ENCODE data around the gene CELSR1. TPM values are rescaled to one million over a fixed set of nuclear protein-coding genes. Genes with fewer than 3 reads are reported as not detected.

CELSR1 gene
- total and polyA plus RNA-seq, 2 donors (not counting 1 experiment from before 2014, with no cell fraction given) = 30.2 to 34.8 TPM

DNA sequence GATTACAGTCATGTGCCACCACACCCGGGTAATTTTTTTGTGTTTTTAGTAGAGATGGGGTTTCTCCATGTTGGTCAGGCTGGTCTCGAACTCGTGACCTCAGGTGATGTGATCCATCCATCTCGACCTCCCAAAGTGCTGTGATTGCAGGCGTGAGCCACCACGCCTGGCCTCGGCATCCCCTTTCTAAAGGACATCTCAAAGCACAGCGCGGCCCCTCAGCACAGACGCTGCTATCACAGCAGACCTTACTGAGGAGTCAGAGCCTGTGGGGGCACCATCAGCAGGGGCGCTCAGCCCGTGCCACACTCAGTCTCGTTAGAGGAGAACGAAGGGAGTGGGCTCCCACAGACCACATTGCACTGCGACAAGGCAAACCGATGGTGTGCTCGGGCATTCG is 19.4 kb downstream of the CELSR1 start:
- no peak for DNase-seq
- Mint-ChIP-seq H3K27me3 (no peaks in the 10 kb centered on the region), H3K9me3 (ENCODE audit: insufficient read depth) (no peaks in the 10 kb centered on the region), H3K4me3 (no peak overlapping the region), H3K27ac (no peak overlapping the region), H3K4me1 (no peaks in the 10 kb centered on the region)
- no peaks in the 10 kb centered on the region for H3K79me2 ChIP-seq (ENCODE audit: control insufficient read depth, insufficient read depth, low read length)
- H4K20me1 ChIP-seq (ENCODE audit: control insufficient read depth, insufficient read depth, low read length, poor library complexity, severe bottlenecking) = no peaks in the 10 kb centered on the region
- no peak overlapping the region for H3K4me3 ChIP-seq (ENCODE audit: control extremely low read depth in 1 of 5, extremely low read depth in 1 of 5, insufficient read depth in 1 of 5, low read depth in 2 of 5, low read length in 4 of 5)
- CTCF ChIA-PET = no interaction called here
- H3K9me3 ChIP-seq (ENCODE audit: control extremely low read depth in 1 of 3, control insufficient read depth in 2 of 3, insufficient read depth in 1 of 3, low read length in 2 of 3) = no peaks in the 10 kb centered on the region
- H3K4me1 ChIP-seq (ENCODE audit: control insufficient read depth in 2 of 2, insufficient read depth in 2 of 2, low read length in 2 of 2) = no peaks in the 10 kb centered on the region
- TF ChIP-seq, protein P1, sequence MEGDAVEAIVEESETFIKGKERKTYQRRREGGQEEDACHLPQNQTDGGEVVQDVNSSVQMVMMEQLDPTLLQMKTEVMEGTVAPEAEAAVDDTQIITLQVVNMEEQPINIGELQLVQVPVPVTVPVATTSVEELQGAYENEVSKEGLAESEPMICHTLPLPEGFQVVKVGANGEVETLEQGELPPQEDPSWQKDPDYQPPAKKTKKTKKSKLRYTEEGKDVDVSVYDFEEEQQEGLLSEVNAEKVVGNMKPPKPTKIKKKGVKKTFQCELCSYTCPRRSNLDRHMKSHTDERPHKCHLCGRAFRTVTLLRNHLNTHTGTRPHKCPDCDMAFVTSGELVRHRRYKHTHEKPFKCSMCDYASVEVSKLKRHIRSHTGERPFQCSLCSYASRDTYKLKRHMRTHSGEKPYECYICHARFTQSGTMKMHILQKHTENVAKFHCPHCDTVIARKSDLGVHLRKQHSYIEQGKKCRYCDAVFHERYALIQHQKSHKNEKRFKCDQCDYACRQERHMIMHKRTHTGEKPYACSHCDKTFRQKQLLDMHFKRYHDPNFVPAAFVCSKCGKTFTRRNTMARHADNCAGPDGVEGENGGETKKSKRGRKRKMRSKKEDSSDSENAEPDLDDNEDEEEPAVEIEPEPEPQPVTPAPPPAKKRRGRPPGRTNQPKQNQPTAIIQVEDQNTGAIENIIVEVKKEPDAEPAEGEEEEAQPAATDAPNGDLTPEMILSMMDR (IDR thresholded peaks at IDR 0.05) = no peak
- no peak for TF ChIP-seq EZH2 (IDR thresholded peaks at IDR 0.05; ENCODE audit: borderline replicate concordance, insufficient read depth, low read depth, low read length, poor library complexity, severe bottlenecking)
- whole genome bisulfite sequencing (ENCODE audit: insufficient coverage) = 98% methylated on average over 18 of the region's 18 CpGs
- H3K27me3 ChIP-seq (replicated peaks in 1 of 4; ENCODE audit: control extremely low read depth in 1 of 4, control insufficient read depth in 3 of 4, insufficient read depth in 4 of 4, low read length in 3 of 4) = no peaks in the 10 kb centered on the region
- no peak overlapping the region for H3K27ac ChIP-seq (ENCODE audit: low read length in 2 of 2)
- no peak overlapping the region for H2AFZ ChIP-seq (ENCODE audit: insufficient read depth, low read depth, low read length, poor library complexity, severe bottlenecking)
- H3K4me2 ChIP-seq (replicated peaks; ENCODE audit: low read depth, low read length, poor library complexity, severe bottlenecking) = no peak overlapping the region
- H3K36me3 ChIP-seq (replicated peaks in 1 of 2; ENCODE audit: control extremely low read depth in 1 of 2, control insufficient read depth in 1 of 2, extremely low read depth in 1 of 2, insufficient read depth in 2 of 2, low read length in 1 of 2) = no peaks in the 10 kb centered on the region
- H3K9ac ChIP-seq (ENCODE audit: low read length) = no peak overlapping the region
- intact Hi-C loops (cut with micrococcal nuclease) = no loop called here
- POLR2A ChIA-PET = no interaction called here
- no peak for ATAC-seq (ENCODE audit: low read depth)

DNA sequence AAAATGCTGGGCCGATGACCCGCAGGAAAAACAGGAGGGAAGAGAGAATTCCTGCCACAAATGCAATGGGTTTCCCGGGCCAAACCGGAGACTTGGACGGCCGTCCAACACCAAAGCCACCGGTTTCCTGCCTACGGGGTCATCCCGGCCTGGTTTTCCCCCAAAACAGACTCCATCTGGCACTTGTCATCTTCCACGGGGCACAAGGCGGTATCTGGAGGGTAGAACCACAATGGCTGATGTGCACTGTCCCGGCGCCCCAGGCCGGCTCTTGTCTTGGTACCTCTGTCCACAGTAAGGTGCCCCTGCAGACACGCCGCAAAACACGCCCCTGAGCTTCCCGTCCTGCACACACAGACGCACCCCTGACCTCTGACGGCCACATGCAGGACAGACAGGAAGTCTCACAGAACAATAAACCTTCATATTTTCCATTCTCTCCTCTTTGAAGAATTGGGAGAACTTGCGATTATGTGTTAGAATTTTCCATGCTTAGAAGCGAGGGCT is 20.1 kb downstream of the CELSR1 start:
- no peak for ATAC-seq (ENCODE audit: low read depth)
- Mint-ChIP-seq H3K4me3 (no peak overlapping the region), H3K27ac (no peak overlapping the region), H3K9me3 (ENCODE audit: insufficient read depth) (no peaks in the 10 kb centered on the region), H3K4me1 (no peaks in the 10 kb centered on the region), H3K27me3 (no peaks in the 10 kb centered on the region)
- intact Hi-C loops (cut with micrococcal nuclease) = no loop called here
- ChIA-PET POLR2A (no interaction called here), CTCF (no interaction called here)
- no peaks in the 10 kb centered on the region for H3K27me3 ChIP-seq (replicated peaks in 1 of 4; ENCODE audit: control extremely low read depth in 1 of 4, control insufficient read depth in 3 of 4, insufficient read depth in 4 of 4, low read length in 3 of 4)
- H2AFZ ChIP-seq (ENCODE audit: insufficient read depth, low read depth, low read length, poor library complexity, severe bottlenecking) = no peak overlapping the region
- H3K9me3 ChIP-seq (ENCODE audit: control extremely low read depth in 1 of 3, control insufficient read depth in 2 of 3, insufficient read depth in 1 of 3, low read length in 2 of 3) = no peaks in the 10 kb centered on the region
- no peak overlapping the region for H3K27ac ChIP-seq (ENCODE audit: low read length in 2 of 2)
- no peaks in the 10 kb centered on the region for H3K4me1 ChIP-seq (ENCODE audit: control insufficient read depth in 2 of 2, insufficient read depth in 2 of 2, low read length in 2 of 2)
- 86% methylated on average over 20 of the region's 22 CpGs for WGBS (ENCODE audit: insufficient coverage)
- no peaks in the 10 kb centered on the region for H4K20me1 ChIP-seq (ENCODE audit: control insufficient read depth, insufficient read depth, low read length, poor library complexity, severe bottlenecking)
- DNase-seq = no peak
- H3K79me2 ChIP-seq (ENCODE audit: control insufficient read depth, insufficient read depth, low read length) = no peaks in the 10 kb centered on the region
- no peaks in the 10 kb centered on the region for H3K36me3 ChIP-seq (replicated peaks in 1 of 2; ENCODE audit: control extremely low read depth in 1 of 2, control insufficient read depth in 1 of 2, extremely low read depth in 1 of 2, insufficient read depth in 2 of 2, low read length in 1 of 2)
- TF ChIP-seq, protein P1 (IDR thresholded peaks at IDR 0.05) = no peak
- no peak for TF ChIP-seq EZH2 (IDR thresholded peaks at IDR 0.05; ENCODE audit: borderline replicate concordance, insufficient read depth, low read depth, low read length, poor library complexity, severe bottlenecking)
- H3K9ac ChIP-seq (ENCODE audit: low read length) = no peak overlapping the region
- no peak overlapping the region for H3K4me2 ChIP-seq (replicated peaks; ENCODE audit: low read depth, low read length, poor library complexity, severe bottlenecking)
- no peak overlapping the region for H3K4me3 ChIP-seq (ENCODE audit: control extremely low read depth in 1 of 5, extremely low read depth in 1 of 5, insufficient read depth in 1 of 5, low read depth in 2 of 5, low read length in 4 of 5)
